Ishikawa (cell line): ENCODE results near the gene ASTN2.

Source experiments
- CREB1 ChIP-seq: IDR thresholded peaks from 2 replicates; pipeline ENCODE4 v1.6.1; 2012; ENCODE audit warnings: low read depth
- EGR1 ChIP-seq: IDR thresholded peaks from 2 replicates; pipeline ENCODE4 v1.6.1; 2012
- EP300 ChIP-seq: IDR thresholded peaks from 2 replicates; pipeline ENCODE4 v1.6.1; 2012; ENCODE audit warnings: borderline replicate concordance
- FOXM1 ChIP-seq: IDR thresholded peaks from 2 replicates; pipeline ENCODE4 v1.6.1; 2012; ENCODE audit warnings: low read depth, borderline replicate concordance
- NFIC ChIP-seq: IDR thresholded peaks from 2 replicates; pipeline ENCODE4 v1.6.1; 2012
- RAD21 ChIP-seq: IDR thresholded peaks from 2 replicates; pipeline ENCODE4 v1.6.1; 2012; ENCODE audit warnings: low read depth
- TCF12 ChIP-seq: IDR thresholded peaks from 2 replicates; pipeline ENCODE4 v1.6.1; 2012; ENCODE audit warnings: low read depth
- TF ChIP-seq, protein P1 (sequence below): IDR thresholded peaks from 2 replicates; pipeline ENCODE4 v1.6.1; 2012

DNA sequence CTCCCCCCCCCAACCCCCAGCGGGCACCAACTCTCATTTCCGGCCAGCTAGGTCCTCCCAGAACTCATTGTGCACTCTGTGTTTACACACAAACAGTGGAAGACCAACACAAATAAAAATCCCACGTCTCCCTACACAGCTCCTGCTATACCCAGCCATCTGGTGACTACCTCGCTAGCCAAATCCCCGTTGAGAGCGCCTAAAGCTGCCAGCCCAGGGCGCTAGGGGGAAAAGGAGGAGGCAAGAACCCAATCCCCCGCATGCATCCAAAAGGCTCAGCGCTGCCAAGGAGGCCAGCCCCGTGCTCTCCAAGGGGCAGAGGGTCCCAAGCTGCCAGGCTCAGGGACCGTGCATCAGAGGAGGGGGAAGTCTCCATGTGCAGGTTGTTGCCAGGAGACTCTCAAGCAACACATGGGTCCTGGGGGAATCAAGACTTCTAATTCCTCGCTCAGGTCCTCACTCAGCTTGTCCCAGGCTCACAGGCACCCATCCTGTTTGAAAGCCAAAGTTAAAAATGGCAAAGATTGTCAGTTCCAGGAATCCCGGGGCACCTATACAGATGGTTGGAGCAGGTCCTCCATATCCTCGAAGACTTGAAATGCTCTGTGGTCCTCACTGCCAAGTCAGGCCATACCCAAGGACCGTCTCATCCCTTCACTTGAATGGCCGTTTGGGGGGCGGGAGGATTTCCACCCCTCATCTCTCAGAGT lies 2.7 kb downstream of the ASTN2 start:
- TF ChIP-seq RAD21 (no peak), CREB1 (no peak), EGR1 (no peak), FOXM1 (no peak), NFIC (no peak), EP300 (no peak), TCF12 (no peak)
- TF ChIP-seq, protein P1, sequence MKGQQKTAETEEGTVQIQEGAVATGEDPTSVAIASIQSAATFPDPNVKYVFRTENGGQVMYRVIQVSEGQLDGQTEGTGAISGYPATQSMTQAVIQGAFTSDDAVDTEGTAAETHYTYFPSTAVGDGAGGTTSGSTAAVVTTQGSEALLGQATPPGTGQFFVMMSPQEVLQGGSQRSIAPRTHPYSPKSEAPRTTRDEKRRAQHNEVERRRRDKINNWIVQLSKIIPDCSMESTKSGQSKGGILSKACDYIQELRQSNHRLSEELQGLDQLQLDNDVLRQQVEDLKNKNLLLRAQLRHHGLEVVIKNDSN: no peak
